ENCODE measurements around the gene ALG1. TPM values are rescaled to one million over a fixed set of nuclear protein-coding genes. Genes with fewer than 3 reads are reported as not detected.

Gene ALG1
- polyA plus RNA-seq, 1 of the 3 experiments (the other 2 are of a cell fraction) = 27.0 TPM

DNA sequence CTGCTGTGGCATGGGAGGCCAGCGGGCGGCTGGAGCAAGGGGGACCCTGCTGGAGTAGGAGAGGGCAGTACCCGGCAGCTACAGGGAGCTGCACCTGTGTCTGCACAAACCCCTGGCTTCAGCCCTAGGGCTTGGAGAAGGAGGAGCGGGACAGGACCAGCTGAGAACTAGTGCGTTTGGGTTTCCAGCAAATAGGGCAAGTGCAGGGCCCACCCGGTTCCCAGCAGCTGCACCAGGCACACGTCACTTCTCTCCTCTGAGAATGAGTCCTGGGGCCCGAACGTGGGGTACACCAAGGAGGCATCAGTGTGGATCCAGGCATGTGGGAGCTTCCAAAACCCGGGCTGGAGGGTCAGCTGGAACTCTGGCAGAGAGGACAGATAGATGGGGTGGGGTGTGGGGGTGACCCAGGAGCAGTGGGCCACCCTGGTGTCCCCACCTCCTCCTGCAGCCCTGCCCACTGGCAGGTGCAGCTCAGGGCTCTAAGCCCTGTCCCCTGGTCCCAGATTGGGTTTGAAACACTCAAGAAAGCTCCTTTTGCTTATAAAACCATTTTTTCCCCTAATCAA lies 11.5 kb upstream of the ALG1 start:
- no peak for DNase-seq
- H3K36me3 ChIP-seq (replicated peaks in 1 of 2; ENCODE audit: control insufficient read depth in 1 of 2, insufficient read depth in 2 of 2, low read length in 1 of 2) = no peaks in the 10 kb centered on the region
- H3K4me3 ChIP-seq (ENCODE audit: low read depth in 2 of 2, low read length in 1 of 2) = no peak overlapping the region
- H3K4me2 ChIP-seq = no peak overlapping the region
- WGBS (ENCODE audit: low lambda C conversion rate) = 66% methylated on average over 9 of the region's 10 CpGs
- no peak overlapping the region for H3K27ac ChIP-seq (ENCODE audit: low read depth in 2 of 2, low read length in 1 of 2)
- no peaks in the 10 kb centered on the region for H3K79me2 ChIP-seq (ENCODE audit: insufficient read depth)
- no peaks in the 10 kb centered on the region for H3K9me2 ChIP-seq
- no peaks in the 10 kb centered on the region for H3K9me3 ChIP-seq
- H2AFZ ChIP-seq (ENCODE audit: low read depth) = no peak overlapping the region
- no peak overlapping the region for H3K9ac ChIP-seq
- H3K4me1 ChIP-seq (ENCODE audit: control insufficient read depth in 1 of 2, insufficient read depth in 2 of 2, low read depth in 1 of 2, low read length in 1 of 2) = no peaks in the 10 kb centered on the region
- no peaks in the 10 kb centered on the region for H3F3A ChIP-seq (replicated peaks; ENCODE audit: insufficient read depth)
- CTCF ChIA-PET = interaction anchor here (1.6 kb wide), 1 partner anchor 32 kb away, joined by 5 read pairs; no protein-coding TSS in a partner anchor
- H3K27me3 ChIP-seq (ENCODE audit: insufficient read depth) = peaks cover 32% of the 10 kb centered on the region
- TF ChIP-seq NFIC (IDR thresholded peaks at IDR 0.05; ENCODE audit: borderline replicate concordance) = no peak
- TF ChIP-seq, protein P1, sequence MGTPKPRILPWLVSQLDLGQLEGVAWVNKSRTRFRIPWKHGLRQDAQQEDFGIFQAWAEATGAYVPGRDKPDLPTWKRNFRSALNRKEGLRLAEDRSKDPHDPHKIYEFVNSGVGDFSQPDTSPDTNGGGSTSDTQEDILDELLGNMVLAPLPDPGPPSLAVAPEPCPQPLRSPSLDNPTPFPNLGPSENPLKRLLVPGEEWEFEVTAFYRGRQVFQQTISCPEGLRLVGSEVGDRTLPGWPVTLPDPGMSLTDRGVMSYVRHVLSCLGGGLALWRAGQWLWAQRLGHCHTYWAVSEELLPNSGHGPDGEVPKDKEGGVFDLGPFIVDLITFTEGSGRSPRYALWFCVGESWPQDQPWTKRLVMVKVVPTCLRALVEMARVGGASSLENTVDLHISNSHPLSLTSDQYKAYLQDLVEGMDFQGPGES (IDR thresholded peaks at IDR 0.05; ENCODE audit: low read depth, low read length) = no peak
- no peak for TF ChIP-seq MEF2A (IDR thresholded peaks at IDR 0.05; ENCODE audit: borderline replicate concordance, low read depth)
- TF ChIP-seq, protein P2, sequence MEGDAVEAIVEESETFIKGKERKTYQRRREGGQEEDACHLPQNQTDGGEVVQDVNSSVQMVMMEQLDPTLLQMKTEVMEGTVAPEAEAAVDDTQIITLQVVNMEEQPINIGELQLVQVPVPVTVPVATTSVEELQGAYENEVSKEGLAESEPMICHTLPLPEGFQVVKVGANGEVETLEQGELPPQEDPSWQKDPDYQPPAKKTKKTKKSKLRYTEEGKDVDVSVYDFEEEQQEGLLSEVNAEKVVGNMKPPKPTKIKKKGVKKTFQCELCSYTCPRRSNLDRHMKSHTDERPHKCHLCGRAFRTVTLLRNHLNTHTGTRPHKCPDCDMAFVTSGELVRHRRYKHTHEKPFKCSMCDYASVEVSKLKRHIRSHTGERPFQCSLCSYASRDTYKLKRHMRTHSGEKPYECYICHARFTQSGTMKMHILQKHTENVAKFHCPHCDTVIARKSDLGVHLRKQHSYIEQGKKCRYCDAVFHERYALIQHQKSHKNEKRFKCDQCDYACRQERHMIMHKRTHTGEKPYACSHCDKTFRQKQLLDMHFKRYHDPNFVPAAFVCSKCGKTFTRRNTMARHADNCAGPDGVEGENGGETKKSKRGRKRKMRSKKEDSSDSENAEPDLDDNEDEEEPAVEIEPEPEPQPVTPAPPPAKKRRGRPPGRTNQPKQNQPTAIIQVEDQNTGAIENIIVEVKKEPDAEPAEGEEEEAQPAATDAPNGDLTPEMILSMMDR (IDR thresholded peaks at IDR 0.05) = no peak
- TF ChIP-seq EP300 (IDR thresholded peaks at IDR 0.05; ENCODE audit: borderline replicate concordance in 1 of 2, low read depth in 1 of 2, low read length in 1 of 2) = no peak
- POLR2A ChIA-PET = no interaction called here
- H4K20me1 ChIP-seq (ENCODE audit: insufficient read depth) = no peaks in the 10 kb centered on the region

DNA sequence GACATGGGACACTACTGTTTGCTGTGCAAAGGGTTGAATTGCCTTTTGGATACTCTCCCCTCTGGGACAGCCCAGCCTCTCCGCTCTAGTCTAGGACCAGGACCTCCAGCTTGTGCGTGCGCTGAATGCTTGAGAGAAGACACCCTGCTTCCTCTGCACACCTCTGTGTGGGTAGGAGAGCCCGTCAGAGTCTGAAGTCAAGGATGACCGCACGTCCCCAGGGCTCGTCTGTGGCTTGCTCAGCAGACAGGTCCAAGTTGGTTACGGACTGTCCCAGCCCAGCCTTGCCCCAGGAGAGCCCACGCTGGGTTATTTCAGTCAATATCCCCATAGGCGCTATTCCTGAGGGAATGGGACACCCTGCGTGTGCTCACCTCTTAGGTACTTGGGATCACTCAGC lies 9.6 kb upstream of the ALG1 start:
- Histone ChIP-seq H3K79me2 (ENCODE audit: insufficient read depth) (no peaks in the 10 kb centered on the region), H2AFZ (ENCODE audit: low read depth) (no peak overlapping the region), H3K4me2 (no peak overlapping the region), H3K4me1 (ENCODE audit: control insufficient read depth in 1 of 2, insufficient read depth in 2 of 2, low read depth in 1 of 2, low read length in 1 of 2) (no peaks in the 10 kb centered on the region), H3K9ac (no peak overlapping the region), H4K20me1 (ENCODE audit: insufficient read depth) (no peaks in the 10 kb centered on the region), H3K9me3 (no peaks in the 10 kb centered on the region), H3K9me2 (no peaks in the 10 kb centered on the region), H3F3A (replicated peaks; ENCODE audit: insufficient read depth) (no peaks in the 10 kb centered on the region), H3K27ac (ENCODE audit: low read depth in 2 of 2, low read length in 1 of 2) (no peak overlapping the region), H3K36me3 (replicated peaks in 1 of 2; ENCODE audit: control insufficient read depth in 1 of 2, insufficient read depth in 2 of 2, low read length in 1 of 2) (no peaks in the 10 kb centered on the region), H3K27me3 (ENCODE audit: insufficient read depth) (peaks cover 38% of the 10 kb centered on the region), H3K4me3 (ENCODE audit: low read depth in 2 of 2, low read length in 1 of 2) (no peak overlapping the region)
- POLR2A ChIA-PET = no interaction called here
- no peak for DNase-seq
- CTCF ChIA-PET = interaction anchor here (1.7 kb wide), 1 partner anchor 23 kb away, joined by 3 read pairs; no protein-coding TSS in a partner anchor
- 44% methylated on average over 5 of the region's 11 CpGs for WGBS (ENCODE audit: low lambda C conversion rate)
- TF ChIP-seq CHD2 (IDR thresholded peaks at IDR 0.05; ENCODE audit: low read length, partially characterized antibody) (no peak), SMC3 (IDR thresholded peaks at IDR 0.05; ENCODE audit: low read depth, low read length) (no peak), SIN3A (IDR thresholded peaks at IDR 0.05; ENCODE audit: borderline replicate concordance, low read depth, low read length) (no peak), ELF1 (IDR thresholded peaks at IDR 0.05) (no peak), RAD21 (IDR thresholded peaks at IDR 0.05; ENCODE audit: low read length) (no peak), FOXJ3 (CRISPR knock-in tag; IDR thresholded peaks at IDR 0.05) (no peak), MEF2A (IDR thresholded peaks at IDR 0.05; ENCODE audit: borderline replicate concordance, low read depth) (no peak), FOXM1 (IDR thresholded peaks at IDR 0.05; ENCODE audit: low read depth) (no peak), RCOR1 (IDR thresholded peaks at IDR 0.05; ENCODE audit: low read length) (no peak), NFIC (IDR thresholded peaks at IDR 0.05; ENCODE audit: borderline replicate concordance) (no peak)
- TF ChIP-seq, protein P3, sequence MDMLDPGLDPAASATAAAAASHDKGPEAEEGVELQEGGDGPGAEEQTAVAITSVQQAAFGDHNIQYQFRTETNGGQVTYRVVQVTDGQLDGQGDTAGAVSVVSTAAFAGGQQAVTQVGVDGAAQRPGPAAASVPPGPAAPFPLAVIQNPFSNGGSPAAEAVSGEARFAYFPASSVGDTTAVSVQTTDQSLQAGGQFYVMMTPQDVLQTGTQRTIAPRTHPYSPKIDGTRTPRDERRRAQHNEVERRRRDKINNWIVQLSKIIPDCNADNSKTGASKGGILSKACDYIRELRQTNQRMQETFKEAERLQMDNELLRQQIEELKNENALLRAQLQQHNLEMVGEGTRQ (IDR thresholded peaks at IDR 0.05; ENCODE audit: borderline replicate concordance, low read depth, low read length) = no peak
- TF ChIP-seq, protein P4, sequence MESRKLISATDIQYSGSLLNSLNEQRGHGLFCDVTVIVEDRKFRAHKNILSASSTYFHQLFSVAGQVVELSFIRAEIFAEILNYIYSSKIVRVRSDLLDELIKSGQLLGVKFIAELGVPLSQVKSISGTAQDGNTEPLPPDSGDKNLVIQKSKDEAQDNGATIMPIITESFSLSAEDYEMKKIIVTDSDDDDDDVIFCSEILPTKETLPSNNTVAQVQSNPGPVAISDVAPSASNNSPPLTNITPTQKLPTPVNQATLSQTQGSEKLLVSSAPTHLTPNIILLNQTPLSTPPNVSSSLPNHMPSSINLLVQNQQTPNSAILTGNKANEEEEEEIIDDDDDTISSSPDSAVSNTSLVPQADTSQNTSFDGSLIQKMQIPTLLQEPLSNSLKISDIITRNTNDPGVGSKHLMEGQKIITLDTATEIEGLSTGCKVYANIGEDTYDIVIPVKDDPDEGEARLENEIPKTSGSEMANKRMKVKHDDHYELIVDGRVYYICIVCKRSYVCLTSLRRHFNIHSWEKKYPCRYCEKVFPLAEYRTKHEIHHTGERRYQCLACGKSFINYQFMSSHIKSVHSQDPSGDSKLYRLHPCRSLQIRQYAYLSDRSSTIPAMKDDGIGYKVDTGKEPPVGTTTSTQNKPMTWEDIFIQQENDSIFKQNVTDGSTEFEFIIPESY (IDR thresholded peaks at IDR 0.05; ENCODE audit: borderline replicate concordance, low read depth) = no peak
- TF ChIP-seq, protein P5, sequence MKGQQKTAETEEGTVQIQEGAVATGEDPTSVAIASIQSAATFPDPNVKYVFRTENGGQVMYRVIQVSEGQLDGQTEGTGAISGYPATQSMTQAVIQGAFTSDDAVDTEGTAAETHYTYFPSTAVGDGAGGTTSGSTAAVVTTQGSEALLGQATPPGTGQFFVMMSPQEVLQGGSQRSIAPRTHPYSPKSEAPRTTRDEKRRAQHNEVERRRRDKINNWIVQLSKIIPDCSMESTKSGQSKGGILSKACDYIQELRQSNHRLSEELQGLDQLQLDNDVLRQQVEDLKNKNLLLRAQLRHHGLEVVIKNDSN (IDR thresholded peaks at IDR 0.05; ENCODE audit: borderline replicate concordance, low read depth) = no peak
- TF ChIP-seq, protein P6, sequence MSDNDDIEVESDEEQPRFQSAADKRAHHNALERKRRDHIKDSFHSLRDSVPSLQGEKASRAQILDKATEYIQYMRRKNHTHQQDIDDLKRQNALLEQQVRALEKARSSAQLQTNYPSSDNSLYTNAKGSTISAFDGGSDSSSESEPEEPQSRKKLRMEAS (IDR thresholded peaks at IDR 0.05; ENCODE audit: low read depth) = no peak
